CD4-positive, alpha-beta T cell treated with Interferon gamma for 1 hour (primary cell): ENCODE measurements around the gene FBXO36.
"Not testable (repeated sequence)": the region's sequence is repeated elsewhere in the genome, so short reads cannot be mapped to it uniquely, and the experiment has no call there.

Experiments
- DNase-seq: peaks from one replicate; pipeline ENCODE4 v3.0.0-alpha.2; 2020

FBXO36 gene, protein sequence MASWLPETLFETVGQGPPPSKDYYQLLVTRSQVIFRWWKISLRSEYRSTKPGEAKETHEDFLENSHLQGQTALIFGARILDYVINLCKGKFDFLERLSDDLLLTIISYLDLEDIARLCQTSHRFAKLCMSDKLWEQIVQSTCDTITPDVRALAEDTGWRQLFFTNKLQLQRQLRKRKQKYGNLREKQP

GRCh38 chr2:229922449-229923386 lies at the start of gene FBXO36:
Gene FBXO36 (plus strand): TSS chr2:229922503. CDS start chr2:229922514, 11 bp downstream.
- peak; percentile 79 for DNase-seq

GRCh38 chr2:229873123-229873581 lies 49.2 kb upstream of the FBXO36 start:
- DNase-seq = no peak

DNA sequence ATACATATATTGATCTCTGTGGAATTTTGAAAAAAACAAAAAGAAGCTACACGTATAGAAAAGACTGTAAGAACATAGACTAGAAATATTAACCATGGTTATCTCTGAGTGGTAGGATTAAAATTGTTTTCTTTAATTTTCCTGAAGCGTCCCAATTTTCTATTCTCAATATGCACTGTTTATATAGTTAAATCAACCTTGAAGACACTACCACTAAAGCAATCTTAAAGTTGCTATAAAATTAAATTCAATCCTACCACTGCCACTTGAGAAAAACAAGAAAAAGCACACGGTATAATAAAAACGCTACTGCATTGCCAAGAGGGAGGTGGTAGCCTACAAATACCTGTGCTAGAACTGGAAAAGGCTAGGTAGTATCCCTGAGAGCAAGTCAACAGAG lies 47.7 kb upstream of the FBXO36 start:
- DNase-seq = no peak

DNA sequence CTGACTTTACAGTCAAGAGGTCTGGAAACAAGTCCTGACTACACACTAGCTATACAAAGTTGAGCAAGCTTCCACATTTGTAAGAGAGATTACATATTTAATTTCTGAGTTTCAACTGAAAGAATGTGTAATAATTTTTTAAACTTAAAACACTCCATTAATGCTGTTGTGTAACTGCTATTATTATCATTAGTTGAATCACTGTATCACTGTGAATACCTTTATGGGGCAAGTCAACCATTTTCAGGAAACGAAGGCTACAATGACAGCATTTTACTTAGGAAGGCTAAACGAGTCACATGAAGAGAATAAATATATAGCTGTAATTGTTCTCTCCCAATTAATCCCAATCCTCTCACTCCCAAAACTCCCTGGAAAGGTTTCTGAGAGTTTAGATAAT lies 46.8 kb upstream of the FBXO36 start:
- no peak for DNase-seq

DNA sequence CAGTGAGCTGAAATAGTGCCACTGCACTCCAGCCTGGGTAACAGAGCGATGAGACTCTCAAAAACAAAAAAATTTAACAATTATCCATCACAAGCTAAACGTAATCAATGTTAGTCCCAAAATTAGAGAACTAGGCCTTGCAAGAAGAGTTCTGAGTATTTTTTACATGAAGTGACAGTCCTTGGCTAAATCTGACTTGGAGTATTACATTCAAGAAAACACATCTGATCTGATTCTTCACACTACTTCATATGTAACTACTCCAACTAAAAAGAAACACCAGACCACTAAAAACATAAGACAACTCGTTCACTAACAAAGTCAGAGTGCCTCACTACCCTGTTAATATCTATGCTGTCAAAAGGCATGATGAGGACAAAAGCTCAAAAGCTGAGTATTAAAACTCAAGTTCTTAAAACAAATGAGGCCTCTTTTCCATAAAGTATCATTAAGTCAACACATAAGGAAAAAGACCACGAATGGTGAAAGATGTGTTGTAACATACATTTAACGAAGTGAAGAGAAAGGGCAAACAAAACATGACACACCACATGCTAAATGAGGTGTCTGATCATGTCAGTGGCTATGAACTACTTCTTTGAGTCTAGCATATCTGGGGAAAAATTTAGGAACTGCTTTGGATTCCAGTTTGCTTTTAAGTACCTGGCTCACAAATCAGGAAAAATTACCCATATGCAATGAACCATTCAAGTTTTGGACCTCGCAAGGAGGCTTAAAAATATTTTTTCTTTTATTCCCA lies 42.9 kb upstream of the FBXO36 start:
- DNase-seq = no peak

DNA sequence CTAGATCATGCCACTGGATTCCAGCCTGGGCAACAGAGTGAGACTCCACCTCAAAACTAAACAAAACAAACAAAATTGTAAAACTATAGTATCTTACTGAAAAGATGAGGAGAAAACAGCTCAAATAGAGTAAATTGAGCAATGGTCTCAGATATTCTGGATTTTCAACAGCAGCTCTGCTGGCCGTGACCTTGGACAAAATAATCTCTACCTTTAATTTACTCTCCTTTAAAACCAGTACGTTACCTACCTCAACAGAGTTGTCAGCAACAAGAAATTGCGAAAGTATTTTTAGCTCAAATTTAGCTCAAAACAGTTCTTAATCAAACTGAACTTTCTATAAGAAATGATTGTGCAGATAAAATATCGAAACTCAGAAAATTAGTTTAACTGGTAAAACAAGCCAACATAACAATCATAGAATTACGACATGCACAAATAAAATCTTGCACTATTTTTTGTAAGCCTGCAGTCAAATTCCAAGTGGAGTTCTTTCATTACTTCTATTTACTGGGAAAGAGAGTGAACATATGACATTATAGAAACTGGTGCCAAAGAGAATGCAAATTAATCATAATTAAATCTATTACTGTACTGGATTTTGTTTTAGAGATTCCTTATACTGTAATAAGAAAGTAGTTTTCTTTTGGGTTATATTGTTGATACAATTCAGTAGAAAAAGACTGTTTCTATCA lies 41.3 kb upstream of the FBXO36 start:
- DNase-seq = no peak

- DNase-seq = no peak
These were observed 39.7 kb upstream of the FBXO36 start for GRCh38 chr2:229882583-229882982.

DNA sequence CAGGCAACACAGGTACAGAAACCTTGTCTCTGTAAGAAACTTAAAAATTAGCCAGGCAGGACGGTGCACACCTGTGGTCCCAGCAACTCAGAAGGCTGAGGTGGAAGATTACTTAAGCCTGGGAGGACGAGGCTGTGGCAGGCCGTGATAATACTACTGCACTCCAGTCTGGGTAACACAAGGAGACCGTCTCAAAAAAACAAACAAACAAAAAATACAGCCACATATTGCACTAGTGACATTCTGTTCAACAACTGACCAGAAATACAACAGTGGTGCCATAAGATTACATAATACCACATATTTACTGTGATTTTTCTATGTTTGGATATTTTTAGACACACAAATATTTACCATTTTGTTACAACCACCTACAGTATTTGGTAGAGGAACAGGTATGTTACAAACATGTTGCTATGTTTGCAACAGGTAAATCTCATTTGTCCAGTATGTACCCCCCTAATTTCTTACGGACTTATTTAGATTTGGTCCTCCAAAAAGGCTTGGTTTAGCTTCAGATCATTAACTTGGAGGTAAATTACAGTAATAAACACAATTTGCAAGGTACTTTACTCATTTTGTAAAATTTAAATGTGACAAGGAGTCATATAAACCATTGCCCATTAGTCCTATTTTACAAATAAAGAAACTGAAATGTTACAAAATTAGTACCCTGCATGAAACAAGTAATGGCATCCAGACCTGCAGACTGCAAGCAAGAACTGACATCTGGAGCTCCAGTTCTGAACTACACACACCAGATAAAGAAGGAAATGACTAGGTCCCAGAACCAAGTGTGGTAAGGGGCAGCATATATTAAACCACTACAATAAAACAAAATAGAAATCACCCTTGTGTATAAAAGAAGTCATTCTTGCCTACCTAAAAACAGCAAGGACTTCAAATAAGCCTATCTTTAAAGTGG lies 37.3 kb upstream of the FBXO36 start:
- no peak for DNase-seq

DNA sequence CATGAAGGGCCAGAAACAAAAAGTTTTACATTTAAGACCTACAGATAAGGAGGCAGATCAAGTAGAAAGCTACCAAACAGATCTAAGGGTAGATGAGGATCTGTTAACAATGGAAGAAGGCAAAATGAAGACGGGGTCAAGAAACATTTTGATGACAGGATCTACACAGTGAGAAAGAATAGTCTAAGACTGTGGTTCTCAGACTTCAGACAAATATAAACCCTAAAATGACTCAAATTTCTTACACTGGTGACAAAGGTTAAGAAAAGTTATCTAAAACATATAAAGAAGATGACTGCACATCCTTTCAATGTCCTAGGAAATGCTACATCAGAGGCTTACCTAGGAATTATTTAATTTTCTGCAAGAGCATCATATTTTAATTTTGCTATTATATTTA lies 34.9 kb upstream of the FBXO36 start:
- DNase-seq = no peak

DNA sequence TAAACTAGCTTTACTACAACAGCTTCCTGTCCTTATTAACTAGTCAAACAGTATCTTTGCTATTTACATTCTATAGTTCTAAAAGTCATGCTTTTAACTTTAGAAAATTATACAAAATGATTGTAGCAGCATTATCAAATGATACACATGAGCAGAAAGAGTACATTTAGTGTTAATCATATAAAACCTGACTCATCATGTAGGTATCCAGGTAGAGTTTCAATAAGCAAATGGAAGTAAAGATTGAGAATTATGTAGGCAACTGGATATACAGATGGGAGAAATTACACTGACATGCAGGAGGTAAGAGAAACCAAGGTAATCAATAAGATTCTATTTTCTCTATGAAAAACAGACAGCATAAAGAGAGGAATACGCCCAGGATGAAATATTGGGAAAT lies 34.3 kb upstream of the FBXO36 start:
- DNase-seq = no peak

- no peak for DNase-seq
These were observed 33.3 kb upstream of the FBXO36 start for GRCh38 chr2:229889023-229889422.

DNA sequence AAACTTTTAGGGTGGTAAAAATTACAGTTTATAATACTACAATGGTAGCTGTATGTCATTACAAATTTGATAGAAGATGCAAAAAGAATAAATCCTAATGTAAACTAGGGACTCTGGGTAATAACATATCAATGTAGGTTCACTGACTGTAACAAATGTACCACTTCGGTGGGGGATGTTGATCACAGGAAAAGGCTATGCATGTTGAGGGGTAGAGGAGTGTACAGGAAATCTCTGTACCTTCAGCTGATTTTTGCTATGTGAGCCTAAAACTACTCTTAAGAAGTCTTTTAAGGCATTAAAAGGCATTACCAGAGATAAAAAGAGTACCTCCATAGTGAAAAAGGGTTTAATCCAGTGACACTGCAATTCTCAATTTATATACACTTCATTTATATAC lies 25.4 kb upstream of the FBXO36 start:
- no peak for DNase-seq

- no peak for DNase-seq
These were observed 22.7 kb upstream of the FBXO36 start for GRCh38 chr2:229899604-229900003.

DNA sequence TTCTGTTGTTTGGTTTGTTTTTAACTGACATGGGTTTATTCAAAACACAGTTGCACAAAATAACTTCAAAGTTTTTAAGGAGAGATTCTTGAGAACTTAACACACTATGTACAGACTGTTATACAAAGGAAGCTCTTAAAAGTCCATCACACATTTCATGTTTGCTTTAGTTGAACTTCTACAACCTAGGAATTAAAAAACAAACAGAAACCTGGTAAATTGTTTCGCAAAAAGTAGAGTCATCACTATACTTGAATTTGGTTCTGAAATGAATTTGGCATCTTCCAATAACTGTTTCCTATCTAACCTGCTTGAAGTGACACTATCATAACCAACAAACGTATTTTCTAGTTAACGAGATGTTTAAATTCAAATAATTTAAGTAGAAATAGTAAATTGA lies 22.3 kb upstream of the FBXO36 start:
- no peak for DNase-seq

DNA sequence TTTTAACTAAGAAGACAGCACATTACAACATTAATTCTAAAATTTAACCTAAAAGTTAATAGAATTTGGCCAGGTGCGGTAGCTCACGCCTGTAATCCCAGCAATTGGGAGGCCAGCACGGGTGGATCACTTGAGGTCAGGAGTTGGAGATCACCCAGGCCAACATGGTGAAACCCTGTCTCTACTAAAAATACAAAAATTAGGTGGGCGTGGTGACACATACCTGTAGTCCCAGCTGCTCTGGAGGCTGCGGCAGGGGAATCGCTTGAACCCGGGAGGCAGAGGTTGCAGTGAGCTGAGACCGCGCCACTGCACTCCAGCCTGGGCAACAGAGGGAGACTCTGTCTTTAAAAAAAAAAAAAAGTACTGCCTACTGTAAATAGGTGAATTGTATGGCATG lies 21.8 kb upstream of the FBXO36 start:
- not testable (repeated sequence) for DNase-seq

- no peak for DNase-seq
These were observed 20.5 kb upstream of the FBXO36 start for GRCh38 chr2:229901819-229902218.

DNA sequence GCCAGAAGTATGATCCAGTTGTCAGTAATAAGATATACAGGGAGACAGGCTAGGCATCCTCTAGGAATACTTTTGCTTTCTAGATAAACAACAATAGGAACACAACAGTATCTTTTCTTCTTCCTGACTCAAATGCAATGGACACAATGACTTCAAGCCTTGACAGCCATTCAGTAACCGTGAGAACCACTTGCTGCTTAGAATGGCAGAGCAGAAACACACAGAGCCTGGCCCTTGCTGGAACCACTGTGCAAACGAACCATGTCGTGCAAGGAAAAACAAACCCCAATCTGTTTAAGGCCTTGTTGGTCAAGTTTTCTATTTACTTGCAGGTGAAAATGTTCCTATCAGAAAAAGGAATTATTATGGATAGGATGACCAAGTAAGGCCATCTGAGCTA lies 19.3 kb upstream of the FBXO36 start:
- no peak for DNase-seq

- no peak for DNase-seq
These were observed 16.7 kb upstream of the FBXO36 start for GRCh38 chr2:229905601-229906000.

DNA sequence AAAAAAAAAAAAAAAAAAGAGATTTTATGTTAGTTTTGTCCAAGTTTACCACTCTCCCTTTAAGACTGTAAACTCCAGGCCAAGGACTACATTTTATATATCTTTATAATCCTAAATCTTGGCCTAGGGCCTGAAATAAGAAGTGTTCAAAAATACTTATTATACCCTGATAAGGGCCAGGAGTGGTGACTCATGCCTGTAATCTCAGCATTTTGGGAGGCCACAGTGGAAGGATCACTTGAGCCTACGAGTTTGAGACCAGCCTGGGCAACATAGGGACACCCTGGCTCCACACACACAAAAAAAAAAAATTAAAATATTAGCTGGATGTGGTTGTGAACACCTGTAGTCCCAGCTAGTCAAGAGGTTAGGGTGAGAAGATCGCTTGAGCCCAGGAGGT lies 13.2 kb upstream of the FBXO36 start:
- DNase-seq = no peak

DNA sequence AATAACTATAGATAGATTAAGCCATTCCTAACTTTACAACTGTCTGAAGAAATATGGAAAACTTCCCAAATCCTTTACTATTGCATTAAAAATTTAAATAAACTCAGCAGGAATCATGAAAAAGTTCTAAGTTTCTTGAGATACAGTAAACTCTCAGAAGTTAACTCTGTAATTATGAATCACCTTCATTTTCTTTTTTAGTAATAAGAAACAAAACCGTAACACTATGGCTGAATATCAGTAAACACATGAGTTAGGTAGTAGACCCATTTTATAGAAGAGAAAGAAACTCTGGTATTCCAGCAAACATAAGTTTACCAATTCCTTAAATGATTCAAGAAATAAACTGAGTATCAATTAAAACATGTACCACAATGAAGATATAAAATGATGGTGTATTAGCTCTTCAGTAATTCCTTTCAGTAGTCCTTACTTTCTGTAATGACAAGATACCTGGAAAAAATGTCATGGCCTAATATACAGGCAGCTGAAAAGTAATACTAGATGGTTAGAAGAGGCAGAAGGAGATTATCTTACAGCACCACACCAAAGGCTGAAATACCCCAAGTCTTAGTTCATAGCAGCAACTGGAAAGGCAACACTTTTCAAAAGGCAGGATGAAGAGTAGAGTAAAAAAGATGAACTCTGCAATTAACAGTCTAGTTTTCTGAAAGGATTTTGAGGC lies 12.0 kb upstream of the FBXO36 start:
- DNase-seq = no peak

GRCh38 chr2:229910832-229911412 lies 11.4 kb upstream of the FBXO36 start:
- no peak for DNase-seq
